SK-N-SH treated with all-trans-retinoic acid at 6 μM for 48 hours (cell line): ENCODE data around the gene TMEM151A.

Experiments used
- CSDC2 ChIP-seq: fragments of 250-450 bp; sonication (Bioruptor Pico); IDR thresholded peaks from 2 replicates; pipeline ENCODE4 v1.5.0; 2020; ENCODE audit warnings: mild to moderate bottlenecking, moderate library complexity
- ZNF70 ChIP-seq: fragments of 450-650 bp; formaldehyde crosslinking; IDR thresholded peaks from 2 replicates; pipeline ENCODE4 v1.5.0; 2020; ENCODE audit warnings: mild to moderate bottlenecking, moderate library complexity

DNA sequence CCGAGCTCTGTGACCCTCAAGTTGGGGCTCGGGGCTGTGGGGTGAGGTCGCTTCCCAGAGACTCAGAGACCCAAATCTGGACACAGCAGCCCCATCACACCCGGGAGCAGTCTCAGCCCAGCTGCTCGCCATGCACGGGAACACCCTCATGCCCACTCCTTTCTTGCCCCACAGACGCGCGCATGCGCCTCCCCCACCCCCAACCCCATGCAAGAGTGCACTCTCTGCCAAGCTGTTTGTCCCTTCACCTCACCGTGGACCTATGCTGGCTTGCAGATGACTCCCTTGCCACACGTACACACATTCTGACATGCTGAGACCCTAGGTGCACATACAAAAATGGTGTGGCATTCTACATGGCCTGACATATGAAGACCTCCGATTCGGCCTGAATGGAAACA lies 25.6 kb downstream of the TMEM151A start:
- TF ChIP-seq ZNF70 (CRISPR knock-in tag) = no peak
- TF ChIP-seq CSDC2 = no peak
